GM12875 (cell line): Measurements from ENCODE around the gene KCNH1.

Experiments used
- H3K4me3 ChIP-seq: one replicate; pipeline ENCODE4 v1.5.1; 2011; ENCODE audit warnings: low read depth, low read length, control low read depth
- TF ChIP-seq, protein P1 (sequence below): IDR thresholded peaks from 2 replicates; pipeline ENCODE4 v1.5.1; 2011; ENCODE audit warnings: low read depth, mild to moderate bottlenecking, control low read depth, inconsistent platforms, low read length, moderate library complexity, borderline replicate concordance; ENCODE audit not compliant: insufficient read depth

Gene KCNH1

DNA sequence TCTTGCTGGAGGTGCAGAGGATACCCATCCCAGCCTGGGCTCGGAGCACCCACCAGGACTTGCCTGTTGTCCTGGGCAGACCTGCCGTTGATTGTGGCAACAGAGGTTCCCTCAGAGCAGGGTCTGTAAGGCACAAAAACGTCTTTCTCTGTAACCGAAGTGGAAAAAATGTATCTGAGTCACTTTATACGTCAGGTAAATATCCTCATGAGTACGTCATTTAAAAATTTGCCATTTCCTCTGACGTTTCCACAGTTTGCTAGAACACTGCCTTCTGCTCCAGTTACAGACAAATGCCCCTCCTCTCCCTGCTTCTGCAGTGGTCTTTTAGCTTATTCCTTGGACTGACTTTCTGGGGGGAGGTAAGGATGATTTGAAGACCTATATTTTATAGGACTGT lies 478.4 kb downstream of the KCNH1 start:
- TF ChIP-seq, protein P1, sequence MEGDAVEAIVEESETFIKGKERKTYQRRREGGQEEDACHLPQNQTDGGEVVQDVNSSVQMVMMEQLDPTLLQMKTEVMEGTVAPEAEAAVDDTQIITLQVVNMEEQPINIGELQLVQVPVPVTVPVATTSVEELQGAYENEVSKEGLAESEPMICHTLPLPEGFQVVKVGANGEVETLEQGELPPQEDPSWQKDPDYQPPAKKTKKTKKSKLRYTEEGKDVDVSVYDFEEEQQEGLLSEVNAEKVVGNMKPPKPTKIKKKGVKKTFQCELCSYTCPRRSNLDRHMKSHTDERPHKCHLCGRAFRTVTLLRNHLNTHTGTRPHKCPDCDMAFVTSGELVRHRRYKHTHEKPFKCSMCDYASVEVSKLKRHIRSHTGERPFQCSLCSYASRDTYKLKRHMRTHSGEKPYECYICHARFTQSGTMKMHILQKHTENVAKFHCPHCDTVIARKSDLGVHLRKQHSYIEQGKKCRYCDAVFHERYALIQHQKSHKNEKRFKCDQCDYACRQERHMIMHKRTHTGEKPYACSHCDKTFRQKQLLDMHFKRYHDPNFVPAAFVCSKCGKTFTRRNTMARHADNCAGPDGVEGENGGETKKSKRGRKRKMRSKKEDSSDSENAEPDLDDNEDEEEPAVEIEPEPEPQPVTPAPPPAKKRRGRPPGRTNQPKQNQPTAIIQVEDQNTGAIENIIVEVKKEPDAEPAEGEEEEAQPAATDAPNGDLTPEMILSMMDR = no peak
- no peak overlapping the region for H3K4me3 ChIP-seq

DNA sequence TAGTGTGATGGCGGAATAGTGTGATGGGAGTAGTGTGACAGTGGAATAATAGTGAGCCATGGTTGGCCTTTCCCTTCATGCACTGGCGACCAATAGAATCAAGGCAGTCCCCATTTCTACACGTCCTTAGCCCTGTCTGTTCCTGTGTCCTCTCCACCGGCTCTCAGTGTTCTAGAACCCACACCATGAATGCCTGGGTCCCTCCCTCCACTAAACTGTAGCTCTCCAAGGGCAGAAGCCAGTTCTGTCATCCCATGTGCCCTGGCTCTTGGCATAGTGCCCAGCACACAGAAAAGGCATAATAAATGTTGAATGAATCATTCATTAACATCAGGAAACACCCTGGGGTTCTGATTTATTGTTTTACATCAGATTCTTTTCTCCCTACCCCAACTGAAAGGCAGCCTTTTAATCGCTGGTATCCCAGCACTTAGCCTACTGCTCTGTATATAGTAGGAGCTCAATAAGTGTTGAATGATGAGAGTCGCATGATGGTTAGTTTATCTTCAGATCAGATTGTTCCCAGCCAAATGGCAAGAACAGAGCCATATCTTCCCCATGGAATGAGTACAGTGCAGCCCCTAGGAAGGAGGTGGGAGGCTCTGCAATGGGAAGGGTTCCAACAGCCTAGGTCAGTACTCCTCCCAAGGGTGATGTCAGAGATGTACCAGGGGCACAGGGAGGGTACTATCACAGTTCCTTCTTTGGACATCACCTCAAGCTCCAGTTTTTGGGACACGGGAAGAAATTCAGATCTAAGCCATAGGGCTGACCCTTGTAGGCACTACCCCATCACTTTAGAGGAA lies 479.6 kb downstream of the KCNH1 start:
- TF ChIP-seq, protein P1 = no peak
- H3K4me3 ChIP-seq = no peak overlapping the region

DNA sequence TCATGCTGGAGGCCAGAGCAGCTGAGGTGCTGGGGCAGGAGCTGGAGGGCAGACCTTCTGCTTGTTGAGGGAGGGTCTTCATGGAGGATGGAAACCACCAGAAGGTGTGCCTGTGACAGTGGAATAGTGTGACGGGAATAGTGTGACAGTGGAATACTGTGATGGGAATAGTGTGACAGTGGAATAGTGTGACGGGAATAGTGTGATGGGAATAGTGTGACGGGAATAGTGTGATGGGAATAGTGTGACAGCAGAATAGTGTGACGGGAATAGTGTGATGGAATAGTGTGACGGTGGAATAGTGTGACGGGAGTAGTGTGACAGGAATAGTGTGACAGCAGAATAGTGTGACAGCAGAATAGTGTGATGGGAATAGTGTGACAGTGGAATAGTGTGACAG lies 480.2 kb downstream of the KCNH1 start:
- H3K4me3 ChIP-seq = no peak overlapping the region

DNA sequence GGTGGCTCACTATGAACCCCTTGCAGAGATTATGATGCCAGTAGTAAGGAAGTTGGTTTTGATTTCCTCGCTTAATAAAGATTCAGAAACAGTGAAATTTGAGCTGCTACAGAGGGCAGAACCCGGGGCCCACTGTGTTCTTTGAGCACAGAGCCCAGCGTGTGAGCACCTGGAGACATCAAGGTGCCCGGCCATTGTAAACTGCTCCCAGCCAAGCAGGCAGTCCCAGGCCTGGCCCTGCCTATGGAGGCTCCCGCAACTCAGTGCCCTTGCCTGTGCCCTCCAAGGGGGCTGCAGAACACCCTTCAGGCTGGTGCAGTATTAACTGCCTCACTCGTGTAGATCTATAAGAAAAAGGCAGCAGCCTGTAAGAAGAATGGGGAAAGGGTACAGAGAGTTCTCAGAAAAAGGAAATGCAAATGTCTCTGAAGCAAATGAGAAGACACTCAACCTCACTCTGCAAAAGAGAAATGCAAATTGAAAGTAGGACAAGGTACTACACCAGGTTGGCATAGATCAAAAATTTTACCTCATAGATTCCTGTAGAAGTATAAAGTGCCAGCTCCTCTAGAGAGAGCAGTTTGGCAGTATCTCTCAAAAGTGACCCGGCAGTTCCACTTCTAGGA lies 481.5 kb downstream of the KCNH1 start:
- H3K4me3 ChIP-seq = no peak overlapping the region
- TF ChIP-seq, protein P1 = no peak

More for the DNA sequence above, 480.2 kb downstream of the KCNH1 start:
- TF ChIP-seq, protein P1 = no peak

DNA sequence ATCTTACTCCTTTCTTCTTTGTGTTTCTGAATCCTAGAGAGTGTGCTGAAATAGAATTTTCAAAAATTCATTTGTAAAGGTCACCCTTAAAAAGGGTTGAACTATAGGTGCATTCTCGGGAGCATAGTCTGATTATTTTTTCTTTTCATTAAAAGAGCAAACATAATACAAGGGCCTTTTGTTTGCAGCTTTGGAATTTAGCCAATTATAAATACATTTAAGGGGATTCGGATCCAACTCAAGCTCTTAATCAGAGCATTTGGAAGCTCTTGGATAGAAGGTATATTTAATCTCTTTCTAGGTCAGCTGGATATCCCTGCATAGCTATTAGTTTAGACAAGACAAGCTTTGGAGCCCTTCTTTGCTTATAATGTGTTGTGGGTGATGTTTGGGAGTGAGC lies 483.5 kb downstream of the KCNH1 start:
- no peak overlapping the region for H3K4me3 ChIP-seq
- TF ChIP-seq, protein P1 = no peak

DNA sequence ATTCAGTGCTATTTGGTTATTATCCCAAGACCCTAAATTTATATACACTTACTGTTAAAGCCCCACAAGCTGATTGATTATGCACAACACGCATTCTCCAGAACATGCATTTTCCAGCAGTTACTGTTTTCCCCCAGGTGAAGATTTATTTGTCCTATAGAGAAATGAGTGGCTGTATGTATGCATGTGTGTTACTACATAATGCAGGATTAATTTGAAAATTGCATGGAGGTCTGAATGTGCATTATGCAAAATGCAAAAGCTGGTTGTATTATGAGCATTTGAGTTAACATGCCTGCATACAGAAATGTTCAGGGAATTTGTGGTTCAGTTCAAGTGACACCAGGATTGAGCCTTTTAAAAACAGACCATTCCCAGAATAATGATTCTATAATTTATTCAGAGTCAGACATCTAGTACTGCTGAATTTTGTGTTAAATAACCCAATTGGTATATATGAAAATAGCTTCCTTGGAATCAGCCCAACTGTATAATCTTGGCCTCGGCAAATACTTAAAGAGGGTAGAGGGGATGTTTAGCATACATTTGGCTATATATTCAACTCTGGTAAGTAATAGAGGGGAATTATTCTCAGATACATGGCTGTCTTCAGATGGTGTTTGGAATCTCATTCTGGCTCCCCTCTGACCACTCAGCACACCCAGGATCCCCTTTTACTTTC lies 485.2 kb downstream of the KCNH1 start:
- TF ChIP-seq, protein P1 = no peak

More for the DNA sequence above, 485.2 kb downstream of the KCNH1 start:
- no peak overlapping the region for H3K4me3 ChIP-seq
